Testis (tissue), 3 donors: ENCODE measurements around the gene VMP1. TPM values are rescaled to one million over a fixed set of nuclear protein-coding genes. Genes with fewer than 3 reads are reported as not detected.

ENCODE experiments used
- DNase-seq: peaks from one replicate; pipeline ENCODE4 v3.0.0-alpha.2; 2019
- H3K27ac ChIP-seq, 2 donors: fragments of 200-600 bp; sonication (generic); one replicate each; pipeline ENCODE4 v1.5.1; 2019
- H3K27me3 ChIP-seq: fragments of 200-600 bp; sonication (generic); one replicate; pipeline ENCODE4 v1.5.1; 2019
- H3K36me3 ChIP-seq: fragments of 200-600 bp; sonication (generic); one replicate; pipeline ENCODE4 v1.5.1; 2017; ENCODE audit warnings: low read depth; ENCODE audit errors: missing control alignments
- H3K4me1 ChIP-seq: fragments of 200-600 bp; sonication (generic); one replicate; pipeline ENCODE4 v1.5.1; 2019
- H3K4me3 ChIP-seq, 2 donors: fragments of 200-600 bp; sonication (generic); one replicate each; pipeline ENCODE4 v1.5.1; 2017 to 2019
- H3K9me3 ChIP-seq: fragments of 200-600 bp; sonication (generic); one replicate; pipeline ENCODE4 v1.5.1; 2017
- CTCF ChIP-seq, 3 experiments: fragments of 450-650 bp in 2 of 3; fragments of 200-600 bp in 1 of 3; sonication (generic) in 1 of 3; IDR thresholded peaks; one replicate each; pipeline ENCODE4 v1.5.1; 2016 to 2019; ENCODE audit warnings: antibody characterized with exemption in 3 of 3, mild to moderate bottlenecking in 2 of 3, moderate library complexity in 1 of 3
- POLR2A ChIP-seq: fragments of 450-650 bp; IDR thresholded peaks from one replicate; pipeline ENCODE4 v1.6.1; 2017; ENCODE audit warnings: antibody characterized with exemption, mild to moderate bottlenecking, moderate library complexity
- WGBS, 2 donors: methylation state at CpG; one replicate each; pipeline ENCODE4 v1.1.5; 2018; 5-methylcytosine and 5-hydroxymethylcytosine counted together
- intact Hi-C: fragments of 100-400 bp; cut with DNase I; formaldehyde crosslinking; loops from one replicate; pipeline ENCODE4 v1.15.1; 2023; ENCODE audit warnings: low total_unique reads
- polyA plus RNA-seq: library from polyadenylated mRNA; stranded (reverse); fragments of 350-450 nt; fragmentation: Illumina TruSeq; extraction: RNeasy Lipid Tissue Mini Kit (QIAGEN cat#74804); gene quantifications from one replicate; pipeline ENCODE4 v1.2.3, GENCODE V29; 2014; ENCODE audit warnings: low read depth, low replicate concordance; ENCODE audit not compliant: insufficient read depth
- total RNA-seq, 2 donors: library from RNA; depleted of rRNA; stranded (reverse); fragments of >200 nt; gene quantifications; one replicate each; pipeline ENCODE4 v1.2.3, GENCODE V29; 2016

The VMP1 gene
- total and polyA plus RNA-seq, 3 donors from 2014 or later, result 63.1 to 144 (median 108) TPM

- Histone ChIP-seq H3K9me3 (no peaks in the 10 kb centered on the region), H3K4me1 (peaks cover 7% of the 10 kb centered on the region), H3K27ac (no peak overlapping the region), H3K27me3 (no peaks in the 10 kb centered on the region), H3K36me3 (no peaks in the 10 kb centered on the region), H3K4me3 (no peak overlapping the region)
- 65 to 82% methylated on average over 1 of the region's 1 CpG for WGBS, 2 donors
- TF ChIP-seq CTCF (IDR thresholded peaks at IDR 0.05), result no peak
- no peak for TF ChIP-seq POLR2A
- no peak for DNase-seq
- intact Hi-C loops, result no loop called here
These were observed 123.5 kb downstream of the VMP1 start for GRCh38 chr17:59830846-59831486.

GRCh38 chr17:59832883-59833379 lies 125.5 kb downstream of the VMP1 start:
- H3K27me3 ChIP-seq, result no peaks in the 10 kb centered on the region
- no peaks in the 10 kb centered on the region for H3K36me3 ChIP-seq
- TF ChIP-seq POLR2A, result no peak
- no peak for TF ChIP-seq CTCF (IDR thresholded peaks at IDR 0.05)
- intact Hi-C loops, result no loop called here
- no peak overlapping the region for H3K27ac ChIP-seq
- no peak for DNase-seq
- WGBS, 2 donors, result 69 to 70% methylated on average over 4 of the region's 4 CpGs
- no peak overlapping the region for H3K4me3 ChIP-seq
- peaks cover 16% of the 10 kb centered on the region for H3K4me1 ChIP-seq
- no peaks in the 10 kb centered on the region for H3K9me3 ChIP-seq

- peak; percentile 88 for DNase-seq
- no peaks in the 10 kb centered on the region for H3K36me3 ChIP-seq
- peak overlapping the region; percentile 13 to 60 for H3K4me3 ChIP-seq
- 16 to 18% methylated on average over 8 of the region's 8 CpGs for WGBS, 2 donors
- H3K27ac ChIP-seq, result peak overlapping the region; percentile 93 to 96
- H3K4me1 ChIP-seq, result peaks cover 9% of the 10 kb centered on the region
- TF ChIP-seq POLR2A (peak; percentile 65), CTCF (IDR thresholded peaks at IDR 0.05) (no peak)
- intact Hi-C loops, result no loop called here
- H3K9me3 ChIP-seq, result no peaks in the 10 kb centered on the region
- H3K27me3 ChIP-seq, result no peaks in the 10 kb centered on the region
These were observed 130.0 kb downstream of the VMP1 start for GRCh38 chr17:59837308-59838051.

- peaks cover 9% of the 10 kb centered on the region for H3K4me1 ChIP-seq
- peak overlapping the region; percentile 93 to 96 for H3K27ac ChIP-seq
- WGBS, 2 donors, result 42 to 52% methylated on average over 8 of the region's 8 CpGs
- peak overlapping the region; percentile 13 to 60 for H3K4me3 ChIP-seq
- no peaks in the 10 kb centered on the region for H3K27me3 ChIP-seq
- TF ChIP-seq POLR2A (no peak), CTCF (IDR thresholded peaks at IDR 0.05) (no peak)
- no peaks in the 10 kb centered on the region for H3K36me3 ChIP-seq
- DNase-seq, result no peak
- intact Hi-C loops, result no loop called here
- no peaks in the 10 kb centered on the region for H3K9me3 ChIP-seq
These were observed 130.8 kb downstream of the VMP1 start for GRCh38 chr17:59838052-59838916.
